SK-N-DZ (cell line): Measurements from ENCODE around the gene C1QB. TPM values are rescaled to one million over a fixed set of nuclear protein-coding genes. Genes with fewer than 3 reads are reported as not detected.
A peak's percentile ranks its signal among the peaks of the same experiment; 100 is the strongest.

Experiments
- DNase-seq: peaks from one replicate; pipeline ENCODE4 v3.0.0-alpha.2; 2015; ENCODE audit warnings: low spot score
- polyA plus RNA-seq, 2 experiments: library from polyadenylated mRNA; depleted of rRNA; stranded (reverse); fragments of >200 nt; gene quantifications; 2 replicates each; pipeline ENCODE4 v1.2.3, GENCODE V29; 2014

C1QB gene
- polyA plus RNA-seq (2014; cell fraction: cytosol; rRNA removed): not detected in 2 replicates
- not detected in 2 replicates for polyA plus RNA-seq (2014; cell fraction: nucleus; rRNA removed)

DNA sequence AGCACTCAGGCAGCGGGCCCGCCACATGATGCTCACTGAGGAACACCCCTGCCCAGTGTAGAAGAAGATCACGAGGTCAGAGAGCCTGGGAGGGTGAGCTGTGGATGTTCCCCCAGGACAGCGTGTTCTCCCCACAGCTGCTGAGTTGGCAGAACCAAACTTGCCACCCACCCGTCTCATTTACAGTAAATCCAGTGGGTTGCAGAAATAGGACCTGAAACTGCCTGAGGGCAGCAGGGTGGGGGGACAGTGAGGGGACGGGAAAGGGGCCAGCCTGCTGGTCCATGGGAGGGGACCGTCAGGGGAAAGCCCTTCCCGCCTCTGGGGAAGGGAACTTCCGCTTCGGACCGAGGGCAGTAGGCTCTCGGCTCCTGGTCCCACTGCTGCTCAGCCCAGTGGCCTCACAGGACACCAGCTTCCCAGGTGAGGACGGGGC lies at the start of gene C1QB:
TSS of gene C1QB (plus strand) at position 356 of the 436 bp plus-strand sequence. CDS start 6,227 bp downstream, outside the sequence.
- no peak for DNase-seq

DNA sequence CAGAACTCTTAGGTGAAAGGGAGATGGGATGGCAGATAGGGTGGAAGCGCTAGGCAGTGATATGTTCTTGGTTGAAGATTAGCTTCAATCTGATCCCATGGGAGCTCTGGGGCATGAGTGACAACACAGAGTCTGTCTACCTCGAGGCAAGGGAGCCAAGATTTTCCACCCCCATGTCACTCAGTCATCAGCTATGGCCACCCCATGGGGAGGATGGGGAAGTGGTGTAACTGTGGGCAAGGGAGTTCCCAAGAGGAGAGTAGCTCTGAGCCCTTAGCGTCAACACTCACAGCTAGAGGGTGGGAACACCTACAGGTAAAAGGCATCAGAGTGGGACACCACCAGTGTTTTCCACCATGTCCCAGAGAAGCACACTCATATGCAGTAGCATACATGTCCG lies 46.9 kb upstream of the C1QB start:
- no peak for DNase-seq

DNA sequence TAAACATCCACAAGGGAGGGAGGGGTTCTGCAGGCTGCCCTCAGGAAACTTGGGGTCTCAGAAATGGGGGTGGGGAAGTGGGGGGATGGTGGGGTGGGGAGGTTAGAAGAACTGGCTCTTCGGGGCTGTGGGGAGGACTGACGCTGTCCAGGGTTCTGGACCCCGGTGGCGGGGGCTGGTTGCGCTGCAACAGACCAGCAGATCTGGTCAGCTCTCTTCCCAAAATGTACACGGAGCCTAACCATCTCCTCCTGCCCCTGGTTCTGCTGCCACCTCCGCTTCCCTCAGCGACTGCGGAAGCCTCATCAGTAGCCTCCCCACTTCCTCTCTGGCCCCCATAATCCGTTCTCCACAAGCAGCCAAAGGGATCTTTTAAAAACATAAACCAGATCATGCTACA lies 45.9 kb upstream of the C1QB start:
- no peak for DNase-seq

GRCh38 chr1:22608361-22608760 lies 44.7 kb upstream of the C1QB start:
- no peak for DNase-seq

GRCh38 chr1:22609291-22609690 lies 43.7 kb upstream of the C1QB start:
- DNase-seq: no peak

GRCh38 chr1:22611530-22611947 lies 41.5 kb upstream of the C1QB start:
- DNase-seq: peak; percentile 13

- DNase-seq: no peak
These were observed 40.1 kb upstream of the C1QB start for GRCh38 chr1:22612671-22613571.

GRCh38 chr1:22613572-22613918 lies 39.5 kb upstream of the C1QB start:
- no peak for DNase-seq

DNA sequence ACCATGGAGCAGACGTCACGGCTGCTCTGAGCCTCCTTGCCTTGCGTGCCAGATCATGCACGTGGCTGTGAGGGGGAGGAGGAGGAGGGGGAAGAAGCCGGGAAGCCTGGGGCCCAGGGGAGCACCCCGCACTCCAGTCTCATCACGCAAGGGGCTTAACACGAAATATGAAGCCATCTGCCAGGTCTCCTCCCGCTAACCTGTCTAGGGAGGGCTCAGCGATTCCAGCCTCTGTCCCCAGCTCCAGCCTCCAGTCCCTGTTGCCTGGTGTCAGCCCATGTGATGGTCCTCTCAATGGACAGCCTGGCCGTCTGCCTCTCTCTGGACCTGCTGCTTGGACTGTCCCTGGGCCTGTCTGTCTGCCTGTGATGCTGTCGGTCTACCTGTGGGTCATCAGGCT lies 39.1 kb upstream of the C1QB start:
- DNase-seq: no peak

DNA sequence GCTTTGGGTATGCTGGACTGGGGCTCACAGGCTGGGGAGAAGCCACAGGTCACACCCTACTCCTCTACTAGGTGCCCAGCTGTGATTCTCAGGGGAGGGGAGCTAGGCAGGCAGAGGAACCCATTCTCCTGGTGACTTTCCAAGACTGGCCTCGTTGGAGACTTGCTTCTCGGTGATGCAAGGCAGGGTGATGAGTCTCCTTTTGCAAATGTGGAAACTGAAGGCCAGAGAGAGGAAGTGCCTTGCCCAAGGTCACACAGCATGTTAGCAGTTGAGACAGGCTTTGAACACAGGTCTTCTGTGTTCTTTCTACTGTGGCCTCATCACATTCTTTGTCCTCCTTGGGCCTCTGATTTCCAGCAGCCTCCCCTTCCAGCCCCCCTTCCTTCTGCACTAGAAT lies 37.1 kb upstream of the C1QB start:
- no peak for DNase-seq

DNA sequence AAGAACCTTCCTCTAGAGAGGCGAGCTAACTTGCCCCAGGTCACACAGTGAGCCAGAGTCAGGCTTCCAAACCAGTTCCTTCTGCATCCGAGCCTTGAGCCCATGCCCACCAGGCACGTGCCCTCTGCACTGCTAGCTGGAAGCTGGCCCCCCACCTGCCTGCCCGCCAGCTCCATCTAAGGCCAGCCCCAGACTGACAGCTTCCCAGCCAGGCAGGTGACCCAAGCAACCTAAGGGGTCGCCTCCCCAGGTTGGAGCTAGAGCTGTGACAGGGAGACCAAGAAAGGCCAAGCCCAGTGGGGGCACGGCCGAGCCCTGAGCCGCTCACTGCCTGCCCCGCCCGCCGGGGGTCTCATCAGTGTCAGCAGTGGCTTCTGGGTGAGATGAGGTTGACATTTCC lies 36.5 kb upstream of the C1QB start:
- no peak for DNase-seq

GRCh38 chr1:22618056-22618455 lies 35.0 kb upstream of the C1QB start:
- no peak for DNase-seq

GRCh38 chr1:22619252-22619651 lies 33.8 kb upstream of the C1QB start:
- DNase-seq: no peak

- DNase-seq: no peak
These were observed 33.2 kb upstream of the C1QB start for GRCh38 chr1:22619798-22620197.

GRCh38 chr1:22621761-22622160 lies 31.3 kb upstream of the C1QB start:
- DNase-seq: no peak

- no peak for DNase-seq
These were observed 27.6 kb upstream of the C1QB start for GRCh38 chr1:22625262-22625925.

- no peak for DNase-seq
These were observed 26.5 kb upstream of the C1QB start for GRCh38 chr1:22626237-22627157.

DNA sequence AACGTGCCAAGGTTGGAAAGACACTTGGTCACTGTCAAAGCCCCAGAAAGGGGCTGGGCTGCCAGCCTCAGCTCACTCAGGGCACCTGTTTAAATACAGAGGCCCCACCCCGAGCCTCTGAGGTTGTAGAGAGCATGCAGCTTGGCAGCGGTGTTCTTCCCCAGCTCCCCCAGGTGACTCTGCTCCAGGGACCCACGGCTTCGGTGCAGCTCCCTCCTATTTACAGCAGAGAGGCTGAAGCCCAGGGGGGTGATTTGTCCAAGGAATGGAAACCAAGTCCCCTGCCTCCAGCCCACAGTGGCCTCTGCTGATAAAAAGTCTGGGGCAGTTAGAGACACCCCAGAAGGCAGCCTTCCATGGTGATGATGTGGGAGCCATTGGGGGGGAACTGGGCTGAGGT lies 25.7 kb upstream of the C1QB start:
- no peak for DNase-seq

GRCh38 chr1:22628698-22629444 lies 24.2 kb upstream of the C1QB start:
- DNase-seq: no peak

DNA sequence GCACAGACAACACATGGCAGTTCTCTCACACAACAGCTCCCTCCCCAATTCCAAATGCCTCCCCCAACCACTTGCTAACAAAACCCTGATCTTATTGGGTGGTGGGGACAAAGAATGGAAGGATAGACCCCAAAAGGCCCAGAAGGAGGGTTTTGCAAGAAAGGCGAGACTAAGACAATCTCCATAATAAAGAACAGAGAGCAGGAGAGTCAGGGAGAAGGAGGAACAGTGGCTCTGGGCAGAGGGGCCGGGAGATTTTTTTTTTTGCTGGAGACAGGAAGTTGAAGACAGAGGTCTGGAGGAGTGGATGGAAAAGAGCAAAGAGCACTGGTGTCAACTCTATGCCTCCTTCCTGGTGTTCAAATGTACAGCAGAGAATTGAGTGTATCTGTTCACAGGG lies 23.1 kb upstream of the C1QB start:
- no peak for DNase-seq
